Measurements from ENCODE around the gene SBF2. TPM values are rescaled to one million over a fixed set of nuclear protein-coding genes. Genes with fewer than 3 reads are reported as not detected.

Gene SBF2
- total and polyA plus RNA-seq, 9 of the 15 experiments (the other 6 are each of a cell fraction or from before 2014, with no cell fraction given), result 0.80 to 9.5 (median 5.0) TPM

DNA sequence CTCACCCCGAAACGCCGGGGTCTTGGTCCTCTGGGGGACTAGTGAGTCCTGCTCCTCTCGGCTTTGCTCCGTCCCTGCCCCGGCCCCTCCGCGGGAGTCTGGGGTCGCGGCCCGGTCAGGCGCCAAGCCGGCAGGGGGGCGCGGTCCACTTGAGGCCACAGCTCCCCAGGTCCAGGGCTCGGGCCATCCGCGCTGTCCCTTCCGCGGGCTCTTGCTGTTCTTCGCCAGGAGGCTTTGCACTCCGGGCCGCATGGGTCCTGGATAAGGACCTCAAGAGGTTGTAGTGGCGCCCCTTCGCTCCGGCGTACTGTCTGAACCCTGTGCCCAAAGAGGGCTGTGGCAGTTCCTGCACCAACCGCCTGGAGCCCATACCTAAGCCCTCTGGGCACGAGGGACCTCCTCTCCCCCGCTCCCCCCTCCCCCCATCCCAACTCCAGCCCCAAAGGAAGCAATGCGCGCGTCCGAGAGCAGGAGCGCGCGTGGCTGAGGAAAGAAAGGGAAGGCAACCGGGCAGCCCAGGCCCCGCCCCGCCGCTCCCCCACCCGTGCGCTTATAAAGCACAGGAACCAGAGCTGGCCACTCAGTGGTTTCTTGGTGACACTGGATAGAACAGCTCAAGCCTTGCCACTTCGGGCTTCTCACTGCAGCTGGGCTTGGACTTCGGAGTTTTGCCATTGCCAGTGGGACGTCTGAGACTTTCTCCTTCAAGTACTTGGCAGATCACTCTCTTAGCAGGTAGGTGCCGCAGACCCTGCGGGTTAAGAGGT is 10.7 kb upstream of the SBF2 start, which contains the start of gene ADM:
Gene ADM (plus strand): TSS at position 579 of the 767 bp plus-strand sequence. CDS start 628 bp downstream, outside the sequence.
- Histone ChIP-seq H3K4me3 (peak within 1 kb of the TSS; percentile 38), H3K27ac (ENCODE audit: extremely low read depth, low read depth, low read length) (no peak within 1 kb of the TSS), H3K9me3 (replicated peaks; ENCODE audit: control insufficient read depth, insufficient read depth, low read depth, low read length) (no peaks in the 10 kb centered on the region), H3K4me1 (replicated peaks in 1 of 2; ENCODE audit: control insufficient read depth in 2 of 2, insufficient read depth in 2 of 2, low read length in 2 of 2) (peaks cover 20 to 53% of the 10 kb centered on the region in 2 experiments), H3K27me3 (ENCODE audit: control insufficient read depth in 2 of 2, insufficient read depth in 2 of 2, low read length in 2 of 2) (peaks cover 25 to 27% of the 10 kb centered on the region in 2 experiments), H3K36me3 (ENCODE audit: control insufficient read depth, insufficient read depth, low read length) (no peaks in the 10 kb centered on the region), H3K79me2 (ENCODE audit: control insufficient read depth, insufficient read depth, low read length) (no peaks in the 10 kb centered on the region), H3K9me1 (ENCODE audit: control insufficient read depth, insufficient read depth, low read length) (no peaks in the 10 kb centered on the region), H3K9ac (ENCODE audit: insufficient read depth in 1 of 2, low read depth in 2 of 2, low read length in 2 of 2) (0 out of 4 replicates have a peak within 1 kb of the TSS, but pooled peaks of 1 of the 2 experiments have one; percentile 53), H3K4me2 (ENCODE audit: insufficient read depth, low read length) (peak within 1 kb of the TSS; percentile 84), H2AFZ (ENCODE audit: low read depth, low read length) (peak within 1 kb of the TSS; percentile 84), H4K20me1 (replicated peaks; ENCODE audit: control insufficient read depth, insufficient read depth, low read length) (0 out of 2 replicates have a peak, but pooled peaks cover 4% of the 10 kb centered on the region)
- FAIRE-seq (no peak), DNase-seq (ENCODE audit: extremely low read depth in 1 of 4, low spot score in 3 of 4) (peak; percentile 53 to 64 (median 61)), ATAC-seq (peak; percentile 62)
- ChIA-PET CTCF (ENCODE audit: low intra/inter-chr PET ratio) (no interaction called here), POLR2A (interaction anchor here (0.6 to 1.4 kb wide), 3 partner anchors 10 to 1404 kb away, joined by 3 to 5 read pairs (median 4); no protein-coding TSS in a partner anchor)
- intact Hi-C loops (cut with micrococcal nuclease) (loop anchor here (1.0 to 5.0 kb wide), 4 partner anchors 96 to 692 kb away; no protein-coding TSS in a partner anchor), in situ Hi-C loops (cut with MboI) (loop anchor here (25.0 kb wide), 1 partner anchor 442 kb away; no protein-coding TSS in a partner anchor)
- no TSS peak for BruUV-seq (replicated peaks)
- WGBS (ENCODE audit: insufficient coverage, low coverage, missing lambda C conversion rate), result 11% methylated on average over 21 of the region's 48 CpGs
- TF ChIP-seq SLC30A9 (CRISPR knock-in tag; IDR thresholded peaks at IDR 0.05), result no peak
- peak; percentile 50 for TF ChIP-seq L3MBTL2 (IDR thresholded peaks at IDR 0.05)
- no peak for TF ChIP-seq HNRNPL (IDR thresholded peaks at IDR 0.05; ENCODE audit: low read depth, low read length)
- TF ChIP-seq, protein P1, sequence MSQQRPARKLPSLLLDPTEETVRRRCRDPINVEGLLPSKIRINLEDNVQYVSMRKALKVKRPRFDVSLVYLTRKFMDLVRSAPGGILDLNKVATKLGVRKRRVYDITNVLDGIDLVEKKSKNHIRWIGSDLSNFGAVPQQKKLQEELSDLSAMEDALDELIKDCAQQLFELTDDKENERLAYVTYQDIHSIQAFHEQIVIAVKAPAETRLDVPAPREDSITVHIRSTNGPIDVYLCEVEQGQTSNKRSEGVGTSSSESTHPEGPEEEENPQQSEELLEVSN (IDR thresholded peaks at IDR 0.05; ENCODE audit: borderline replicate concordance in 1 of 2, extremely low read depth in 1 of 2, insufficient read depth in 1 of 2, insufficient read length in 1 of 2, low read depth in 1 of 2, low read length in 1 of 2, poor library complexity in 1 of 2, severe bottlenecking in 1 of 2), result peak in 1 of 2 experiments; percentile 27
- no peak for TF ChIP-seq NR2F6 (CRISPR knock-in tag; IDR thresholded peaks at IDR 0.05)
- TF ChIP-seq, protein P2, sequence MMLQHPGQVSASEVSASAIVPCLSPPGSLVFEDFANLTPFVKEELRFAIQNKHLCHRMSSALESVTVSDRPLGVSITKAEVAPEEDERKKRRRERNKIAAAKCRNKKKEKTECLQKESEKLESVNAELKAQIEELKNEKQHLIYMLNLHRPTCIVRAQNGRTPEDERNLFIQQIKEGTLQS (IDR thresholded peaks at IDR 0.05), result no peak
- TF ChIP-seq, protein P2 (CRISPR knock-in tag; conservative IDR thresholded peaks at IDR 0.05), result no peak
- peak; percentile 27 for TF ChIP-seq PHF20 (IDR thresholded peaks at IDR 0.05; ENCODE audit: partially characterized antibody)
- no peak for TF ChIP-seq ZNF175 (CRISPR knock-in tag; IDR thresholded peaks at IDR 0.05; ENCODE audit: low read depth)
